CD4-positive, alpha-beta T cell treated with Interleukin-4 for 1 hour (primary cell): ENCODE data around the gene MICAL2.
A peak's percentile ranks its signal among the peaks of the same experiment; 100 is the strongest.

Experiments used
- DNase-seq, 2 donors: peaks; one replicate each; pipeline ENCODE4 v3.0.0-alpha.2; 2020 to 2022

Gene MICAL2

DNA sequence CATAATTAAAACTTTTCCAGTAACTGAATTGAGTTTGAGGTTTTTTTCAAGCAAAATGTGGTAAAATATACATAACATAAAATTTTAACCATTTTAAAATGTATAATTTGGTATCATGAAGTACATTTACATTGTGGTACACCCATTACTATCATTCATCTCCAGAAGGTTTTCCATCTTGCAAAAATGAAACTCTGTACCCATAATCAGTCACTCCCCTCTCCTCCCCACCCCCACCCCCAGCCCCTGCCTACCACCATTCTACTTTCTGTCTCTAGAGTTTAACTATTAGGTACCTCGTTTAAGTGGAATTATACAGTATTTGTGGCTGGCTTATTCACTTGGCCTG lies 63.7 kb downstream of the MICAL2 start:
- no peak for DNase-seq

DNA sequence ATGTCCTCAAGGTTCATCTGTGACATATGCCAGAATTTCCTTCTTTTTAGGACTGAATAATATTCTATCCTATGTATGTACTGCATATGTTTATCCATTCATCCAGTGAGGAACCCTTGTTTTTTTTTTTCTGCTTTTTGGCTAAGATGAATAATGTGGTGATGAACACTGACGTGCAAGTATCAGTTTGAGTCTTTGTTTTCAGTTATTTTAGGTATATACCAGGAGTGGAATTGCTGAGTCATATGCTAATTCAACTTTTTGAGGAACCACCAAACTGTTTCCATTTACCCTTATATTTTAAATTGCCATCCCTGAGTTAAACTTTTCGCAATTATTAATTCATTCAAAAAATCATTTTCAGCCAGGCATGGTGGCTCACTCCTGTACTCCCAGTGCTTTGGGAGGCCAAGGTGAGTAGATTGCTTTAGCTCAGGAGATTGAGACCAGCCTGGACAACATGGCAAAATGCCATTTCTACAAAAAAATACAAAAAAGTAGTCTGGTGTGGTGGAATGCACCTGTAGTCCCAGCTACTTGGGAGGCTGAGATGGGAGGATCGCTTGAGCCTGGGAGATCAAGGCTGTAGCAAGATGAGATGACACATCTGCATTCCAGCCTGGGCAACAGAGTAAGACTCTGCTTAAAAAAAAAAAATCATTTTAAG lies 64.2 kb downstream of the MICAL2 start:
- DNase-seq, result no peak

DNA sequence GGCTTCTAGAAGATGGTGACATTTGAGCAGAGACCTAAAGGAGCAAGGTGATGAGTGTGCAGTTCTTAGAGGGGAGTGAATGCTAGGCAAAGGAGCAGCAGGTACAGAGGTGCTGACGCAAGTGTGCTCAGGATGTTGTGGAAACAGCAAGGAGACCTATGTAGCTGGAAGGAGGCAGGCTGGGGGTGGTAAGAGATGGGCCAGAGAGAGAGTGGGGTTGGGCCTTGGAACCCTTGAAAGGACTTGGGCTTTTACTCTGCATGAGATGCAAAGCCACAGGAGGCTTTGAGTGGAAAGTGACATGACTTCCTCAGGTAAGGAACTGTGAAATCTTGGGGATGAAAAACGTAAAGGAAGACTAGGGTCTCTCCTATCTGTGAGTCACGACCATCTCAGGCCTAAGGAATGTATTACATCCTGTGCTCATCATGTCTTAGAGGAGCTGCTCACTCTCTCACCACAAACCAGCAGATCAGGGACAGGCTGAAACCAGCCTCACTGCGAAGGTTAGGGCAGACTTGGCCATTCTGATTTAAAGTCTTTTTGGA lies 65.4 kb downstream of the MICAL2 start:
- DNase-seq, result no peak

DNA sequence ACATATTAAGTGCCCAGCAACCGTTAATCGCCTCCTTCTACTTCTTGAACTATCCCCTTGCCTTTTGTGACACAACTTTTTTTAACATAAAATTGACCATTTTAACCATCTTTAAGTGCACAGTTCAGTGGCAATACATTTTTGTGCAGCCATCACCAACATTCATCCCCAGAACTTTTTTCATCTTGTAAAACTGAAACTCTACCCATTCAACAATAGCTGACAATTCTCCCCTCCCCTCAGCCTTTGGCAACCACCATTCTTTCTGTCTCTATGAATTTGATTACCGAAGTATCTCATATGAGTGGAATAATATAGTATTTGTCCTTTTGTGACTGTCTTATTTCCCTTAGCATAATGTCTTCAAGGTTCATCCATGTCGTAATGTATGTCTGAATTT lies 66.0 kb downstream of the MICAL2 start:
- DNase-seq, result no peak

GRCh38 chr11:12177739-12178338 lies 67.4 kb downstream of the MICAL2 start:
- DNase-seq, result no peak

- no peak for DNase-seq
Measured at GRCh38 chr11:12179019-12179418, 68.6 kb downstream of the MICAL2 start.

DNA sequence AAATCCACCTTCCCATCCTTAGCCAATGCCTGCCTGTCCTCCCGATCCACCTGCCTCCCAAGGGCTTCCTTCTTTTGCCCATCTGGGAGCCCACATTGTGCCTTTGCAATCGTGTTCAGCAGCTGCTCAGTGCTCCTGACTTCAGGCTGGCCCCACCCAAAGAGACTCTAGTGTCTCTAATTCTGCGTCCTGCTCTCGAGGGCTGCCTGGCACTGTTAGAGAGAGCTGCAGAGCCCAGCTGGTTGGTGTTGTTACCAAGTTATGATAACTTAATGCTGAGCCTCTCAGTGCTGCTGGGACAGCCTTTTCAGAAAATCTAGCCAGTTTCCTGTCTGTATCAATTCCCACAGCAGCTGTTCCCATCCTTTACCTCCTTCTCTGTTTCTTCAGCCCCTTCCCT lies 69.1 kb downstream of the MICAL2 start:
- DNase-seq, result no peak

- DNase-seq, result no peak
Measured at GRCh38 chr11:12180257-12181205, 70.1 kb downstream of the MICAL2 start.

- DNase-seq, result no peak
Measured at GRCh38 chr11:12182302-12182675, 71.9 kb downstream of the MICAL2 start.

DNA sequence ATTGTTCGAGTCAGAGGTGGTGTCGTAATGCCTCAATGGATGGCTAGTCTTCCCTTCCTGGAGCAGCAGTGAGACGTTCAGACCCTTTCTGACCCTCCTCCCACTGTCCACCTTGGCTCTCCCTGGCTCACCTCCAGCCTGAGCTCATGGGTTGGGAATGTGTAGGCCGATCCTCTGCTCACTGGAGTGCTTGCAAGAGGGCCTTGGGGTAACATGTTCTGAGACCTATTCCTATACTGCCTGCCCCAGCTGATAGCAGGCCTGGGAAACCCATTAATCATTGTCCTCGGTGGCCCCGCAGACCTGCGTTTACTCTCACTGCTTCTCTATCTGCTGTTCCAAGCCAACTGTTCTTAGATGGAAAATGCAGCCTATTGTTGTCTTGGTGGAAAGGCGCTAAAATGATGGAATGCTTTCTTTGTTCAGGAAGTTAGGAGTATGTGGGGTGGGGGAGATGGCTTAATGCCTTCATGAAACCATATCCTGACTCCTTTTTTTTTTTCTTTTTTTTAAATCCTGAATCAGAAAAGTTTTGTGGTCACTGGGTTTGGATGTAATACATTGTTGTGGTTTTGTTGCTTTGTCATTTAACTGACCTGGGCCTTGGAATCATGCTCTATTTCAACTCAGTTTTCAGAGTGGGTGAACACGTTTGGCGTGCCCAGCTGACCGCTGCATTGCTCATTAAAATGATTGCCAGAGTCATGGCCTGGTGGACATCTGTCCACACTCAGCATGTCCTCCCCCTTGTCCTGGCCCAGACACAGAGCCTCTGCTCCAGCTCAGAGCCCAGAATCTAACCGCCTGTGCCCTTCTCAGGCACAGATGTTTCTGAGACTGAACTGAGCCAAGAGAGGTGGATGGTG lies 72.5 kb downstream of the MICAL2 start:
- DNase-seq, result no peak

GRCh38 chr11:12183827-12184620 lies 73.6 kb downstream of the MICAL2 start:
- DNase-seq, result no peak

DNA sequence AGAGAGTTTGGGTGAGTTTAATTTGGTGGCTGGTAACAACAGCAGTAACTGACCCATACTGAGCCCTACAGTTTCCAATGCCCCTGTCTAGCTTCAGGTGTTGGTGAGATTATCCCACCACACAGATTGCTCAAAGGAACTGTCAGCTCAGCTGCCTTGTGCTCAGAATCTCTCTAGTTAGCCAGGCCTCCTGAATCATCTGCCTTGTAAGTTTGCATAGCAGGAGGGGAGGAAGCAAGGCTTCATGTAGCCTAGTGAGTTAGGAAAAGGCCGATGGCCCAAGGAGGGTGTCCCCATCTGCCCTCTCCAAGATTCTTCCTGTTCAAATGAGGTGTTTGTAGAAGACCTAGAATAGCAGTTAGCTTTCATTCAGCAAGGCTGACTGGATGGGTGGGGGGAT lies 74.3 kb downstream of the MICAL2 start:
- no peak for DNase-seq

GRCh38 chr11:12185106-12185690 lies 74.8 kb downstream of the MICAL2 start:
- no peak for DNase-seq

DNA sequence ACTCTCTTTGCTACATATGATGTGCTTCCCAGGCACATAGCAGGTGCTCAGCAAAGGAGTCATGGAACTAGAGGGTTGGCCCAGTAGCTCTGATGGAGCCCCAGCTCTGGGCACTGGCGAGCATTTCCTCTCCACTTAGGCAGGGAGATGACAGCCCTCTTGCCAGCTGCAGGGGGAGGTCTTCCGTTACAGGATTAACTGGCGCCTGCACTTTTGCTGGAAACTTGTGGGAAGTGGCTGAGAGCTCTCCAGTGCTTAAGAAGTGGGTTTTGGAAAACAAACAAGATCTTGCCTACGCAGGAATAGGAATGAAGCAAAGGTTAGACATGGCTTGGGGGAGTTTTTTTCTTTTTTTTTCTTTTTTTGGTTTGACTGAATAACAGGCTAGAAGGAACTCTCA lies 75.5 kb downstream of the MICAL2 start:
- DNase-seq, result no peak

GRCh38 chr11:12186701-12187100 lies 76.3 kb downstream of the MICAL2 start:
- DNase-seq, result no peak

GRCh38 chr11:12187399-12187798 lies 77.0 kb downstream of the MICAL2 start:
- no peak for DNase-seq

DNA sequence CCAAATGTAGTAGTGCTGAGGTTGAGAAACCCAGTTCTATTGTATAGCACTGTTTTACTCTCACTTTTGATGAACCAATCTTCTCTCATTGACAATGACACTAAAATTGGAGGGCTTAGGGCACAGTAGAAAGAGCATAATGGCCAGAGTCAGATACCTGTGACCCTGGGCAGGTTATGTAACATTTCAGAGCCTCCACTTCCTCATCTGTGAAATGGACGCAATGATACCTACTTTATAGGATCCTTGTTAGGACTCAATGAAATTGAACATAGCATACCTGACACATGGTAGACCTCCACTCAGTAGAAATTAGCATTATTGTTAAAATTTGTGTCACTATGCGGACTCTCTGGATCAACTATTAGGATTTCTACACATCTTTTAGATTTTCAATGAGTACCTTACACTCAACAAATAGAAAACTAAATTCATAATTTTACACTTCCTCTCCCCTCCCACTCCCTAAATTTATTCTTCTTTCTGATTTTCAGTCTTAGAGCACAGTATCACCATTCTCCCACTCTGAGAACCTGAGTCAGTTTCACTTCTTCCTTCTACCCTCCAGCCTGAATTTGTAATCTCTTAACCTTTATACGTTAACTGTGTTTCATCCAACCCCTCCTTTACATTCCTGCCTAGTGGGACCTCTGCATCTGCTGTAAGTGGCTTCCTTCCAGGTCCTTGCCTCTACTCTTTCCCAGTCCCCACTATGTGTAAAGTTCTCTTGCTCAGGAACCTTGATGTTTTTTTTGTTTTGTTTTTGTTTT lies 78.3 kb downstream of the MICAL2 start:
- DNase-seq, result no peak

GRCh38 chr11:12189543-12190235 lies 79.3 kb downstream of the MICAL2 start:
- peak; percentile 37 to 66 for DNase-seq

DNA sequence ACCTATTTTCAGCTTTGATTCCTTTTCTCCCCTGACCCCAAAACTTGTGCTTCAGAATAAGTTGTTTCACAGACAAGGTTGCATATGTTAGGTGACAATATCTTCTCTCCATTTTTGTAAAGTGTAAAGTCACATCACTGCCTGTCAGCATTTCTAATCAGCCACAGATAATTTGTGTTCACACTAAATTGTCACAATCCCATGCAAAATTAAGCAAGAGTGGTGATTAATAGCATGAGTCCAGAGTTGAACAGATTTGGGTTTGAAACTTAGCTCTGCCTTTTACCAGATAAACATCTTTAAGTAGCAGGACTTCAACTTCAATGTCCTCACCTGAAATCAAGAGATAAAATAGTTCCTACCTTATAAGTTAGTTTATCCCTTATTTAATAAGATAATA lies 80.1 kb downstream of the MICAL2 start:
- no peak for DNase-seq
